GM21390 (cell line): ENCODE data around the gene WIPF2.

Source experiments
- ATAC-seq: cut with Tn5 transposase; IDR thresholded peaks from one replicate; pipeline ENCODE4 v1.9.1; 2021; ENCODE audit not compliant: unreplicated experiment

Gene WIPF2

DNA sequence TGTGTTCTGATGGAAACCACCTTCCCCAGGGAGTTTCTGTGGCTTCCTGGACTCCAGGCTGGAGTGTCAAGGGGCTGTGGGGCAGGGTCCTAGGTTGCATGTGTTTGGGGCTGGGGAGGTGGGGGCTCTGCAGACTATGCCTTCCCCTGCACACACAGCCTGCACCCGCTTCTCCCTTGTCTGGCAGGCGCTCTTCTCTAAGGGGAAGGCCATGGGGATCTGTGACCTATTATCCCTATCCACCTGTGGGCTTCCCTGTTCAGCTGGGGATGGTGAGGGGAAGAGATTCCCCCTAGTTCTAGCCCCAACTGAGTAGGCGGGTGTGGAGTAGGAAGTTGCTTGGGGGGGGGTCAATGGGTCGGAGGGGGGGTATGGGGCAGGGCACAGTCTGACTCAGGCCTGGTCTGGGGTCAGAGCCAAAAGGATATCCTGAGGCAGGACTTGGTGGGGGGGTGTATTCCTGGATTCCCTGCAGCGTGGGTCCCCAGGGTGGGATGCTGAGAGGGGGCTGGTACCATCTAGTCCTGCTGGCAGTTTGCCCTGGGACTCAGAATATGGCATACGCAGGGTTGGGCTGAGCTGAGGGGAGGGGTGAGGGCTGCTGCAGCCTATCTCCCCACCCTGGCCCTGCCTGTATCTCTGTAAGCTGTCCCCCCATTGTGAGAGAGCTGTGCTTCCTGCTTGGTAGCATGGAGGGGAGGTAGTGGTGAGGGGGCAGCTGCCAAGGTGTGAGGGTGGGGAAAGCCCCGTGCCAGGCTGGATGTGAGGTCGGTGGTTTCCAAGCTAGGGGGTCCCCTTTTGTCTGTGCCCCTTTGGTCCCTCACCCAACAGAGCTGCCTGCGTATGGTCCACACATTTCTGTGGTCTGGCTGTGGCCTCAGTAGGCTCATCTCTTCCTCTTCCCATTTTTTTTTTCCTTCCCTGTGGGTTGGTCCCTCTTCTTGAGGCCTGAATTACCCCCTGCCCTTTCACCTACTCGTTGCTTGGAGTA is 104.6 kb downstream of the WIPF2 start:
- peak; percentile 1 for ATAC-seq

DNA sequence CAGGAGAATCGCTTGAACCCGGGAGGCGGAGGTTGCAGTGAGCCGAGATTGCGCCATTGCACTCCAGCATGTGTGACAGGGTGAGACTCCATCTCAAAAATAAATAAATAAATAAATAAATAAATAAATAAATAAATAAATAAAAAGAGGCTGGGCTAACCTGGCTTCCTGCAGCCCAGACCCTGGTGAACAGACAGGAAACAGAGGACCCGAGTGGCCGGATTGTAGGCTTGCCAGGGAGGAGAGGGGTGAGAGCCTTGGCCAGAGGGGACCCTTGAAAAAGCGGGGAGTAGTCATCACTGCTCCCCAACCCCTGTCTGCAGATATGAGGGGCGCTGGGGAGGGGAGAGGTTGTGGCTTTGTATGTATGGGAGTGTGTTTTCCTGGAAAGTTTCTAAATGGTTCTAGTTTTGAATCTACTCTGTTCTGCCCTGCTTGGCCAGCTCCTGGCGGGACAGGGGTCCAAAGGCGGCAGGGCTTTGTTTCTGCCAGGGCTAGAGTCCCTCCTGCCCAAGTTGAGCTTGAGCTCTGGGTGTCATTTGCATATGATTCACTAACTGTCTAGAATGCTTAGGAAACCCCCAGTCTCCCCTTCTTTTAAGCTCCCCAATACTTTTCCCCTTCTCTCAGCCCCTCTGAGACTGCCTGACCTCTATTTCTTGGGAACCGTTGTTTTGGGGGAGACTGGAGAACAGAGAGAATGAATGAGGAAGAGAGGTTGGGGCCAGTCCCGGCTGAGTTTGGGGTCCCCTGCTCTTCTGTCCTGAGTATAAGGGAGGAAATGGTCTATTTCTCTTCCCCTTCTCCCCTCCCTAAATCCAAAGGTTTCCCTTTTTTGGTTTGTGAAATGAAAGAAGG is 106.3 kb downstream of the WIPF2 start:
- ATAC-seq, result no peak

DNA sequence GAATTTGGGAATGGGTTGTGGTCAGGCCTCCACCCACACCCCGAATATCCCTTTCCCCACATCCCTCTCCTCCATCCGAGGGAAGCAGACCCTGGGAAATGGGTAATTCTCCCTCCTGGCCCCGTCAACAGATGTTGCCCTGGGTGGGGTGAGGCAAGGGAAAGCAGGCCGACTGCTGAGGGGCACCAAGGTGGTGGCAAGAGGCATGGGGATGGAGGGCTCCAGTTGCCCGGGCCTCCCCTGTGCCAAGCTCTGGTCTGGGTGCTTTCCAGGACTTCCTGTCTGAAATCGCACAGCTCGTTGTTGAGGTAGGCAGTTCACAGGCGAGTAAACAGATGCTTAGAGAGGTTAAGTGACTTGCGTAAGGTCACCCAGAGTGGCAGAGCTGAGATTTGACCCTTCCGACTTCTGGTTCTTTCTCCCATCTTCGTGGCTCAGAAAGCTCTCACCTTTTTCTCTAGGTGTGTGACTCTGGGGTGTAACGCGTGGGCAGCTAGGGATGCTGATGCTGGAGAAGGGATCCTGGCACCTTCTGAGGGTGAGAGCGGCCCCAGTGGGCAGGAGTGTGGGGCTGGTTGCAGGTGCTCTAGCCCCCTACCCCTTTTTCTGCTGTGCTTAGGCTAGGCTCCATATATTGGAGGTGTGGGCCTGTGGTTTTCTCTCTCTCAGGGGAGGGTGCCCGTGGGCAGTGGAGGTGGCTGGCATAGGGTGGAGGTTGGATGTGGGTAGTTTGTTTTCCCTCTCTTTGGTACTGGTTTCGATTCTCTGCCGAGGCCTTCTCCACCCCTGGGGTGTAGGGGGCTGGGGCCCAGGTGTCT is 107.1 kb downstream of the WIPF2 start:
- ATAC-seq, result no peak

DNA sequence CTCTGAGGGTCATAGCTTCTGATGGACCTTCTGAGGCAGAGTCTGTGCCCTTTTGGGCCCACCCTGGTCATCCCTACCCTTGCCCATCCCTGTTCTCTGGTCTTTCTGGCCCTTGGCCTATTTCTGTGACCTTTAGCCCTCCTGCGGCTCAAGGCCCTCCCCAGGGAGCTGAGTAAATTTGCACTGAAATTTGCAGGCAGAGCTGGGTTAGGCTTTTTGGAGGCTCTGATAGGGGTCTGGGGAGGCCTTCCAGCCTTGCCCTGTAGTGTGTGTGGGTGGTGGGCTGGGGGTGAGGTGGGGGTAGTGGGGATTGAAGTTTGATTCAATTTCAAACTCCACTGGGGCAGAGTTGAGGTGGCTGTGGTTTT is 107.7 kb downstream of the WIPF2 start:
- no peak for ATAC-seq

DNA sequence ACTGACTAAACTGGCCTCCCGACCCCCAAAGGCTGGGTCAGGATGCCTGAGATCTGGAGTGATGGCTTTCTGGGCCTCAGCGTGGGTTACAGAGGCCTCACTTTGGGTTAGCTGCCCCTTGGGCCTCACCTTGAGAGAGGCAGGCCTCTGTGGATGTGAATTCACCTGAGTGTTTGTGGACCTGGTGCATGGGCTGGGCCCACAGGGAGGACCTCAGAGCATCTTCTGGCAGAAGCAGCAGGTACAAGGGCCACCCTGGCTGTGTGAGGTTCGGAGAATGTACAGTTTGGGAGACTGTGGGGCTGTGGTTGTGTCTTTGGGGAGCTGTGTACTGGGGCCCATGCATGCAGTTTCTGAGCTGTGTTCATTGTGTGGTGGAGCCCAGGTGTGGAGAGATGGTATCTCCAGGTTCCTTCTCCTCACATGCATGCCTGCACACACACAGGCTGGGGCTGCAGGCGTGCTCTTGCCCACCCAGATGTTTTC is 108.2 kb downstream of the WIPF2 start:
- no peak for ATAC-seq

DNA sequence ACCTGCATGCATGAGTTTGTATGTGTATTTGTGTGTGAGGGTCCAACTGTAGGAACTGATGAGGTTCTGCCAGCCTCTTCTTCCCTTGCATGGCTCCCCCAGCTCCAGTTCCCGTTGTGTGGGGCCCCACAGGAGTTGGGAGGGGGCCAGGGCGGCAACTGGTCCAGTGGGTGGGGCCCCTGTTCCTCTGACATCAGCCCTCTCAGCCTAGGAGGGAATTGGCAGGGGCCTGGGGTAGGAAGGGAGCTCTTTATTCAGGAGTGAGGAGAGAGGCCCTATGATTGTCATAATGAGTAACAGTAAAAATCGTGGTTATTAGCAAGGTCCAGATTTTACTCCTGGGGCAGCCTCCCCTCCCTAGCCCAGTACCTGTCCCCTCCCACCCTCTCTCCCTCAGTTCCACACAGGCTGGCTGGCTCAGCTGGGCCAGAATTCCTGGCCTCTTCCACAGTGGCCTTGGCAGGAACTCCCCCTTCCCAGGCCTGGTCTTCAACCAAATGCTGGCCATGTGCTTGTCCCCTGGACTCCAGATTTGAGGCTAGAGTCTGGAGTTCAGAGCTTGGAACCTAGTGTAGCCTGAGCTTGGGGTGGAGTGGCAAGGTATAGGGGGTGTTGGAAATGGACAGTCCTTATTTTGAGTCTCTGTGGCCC is 108.8 kb downstream of the WIPF2 start:
- no peak for ATAC-seq

DNA sequence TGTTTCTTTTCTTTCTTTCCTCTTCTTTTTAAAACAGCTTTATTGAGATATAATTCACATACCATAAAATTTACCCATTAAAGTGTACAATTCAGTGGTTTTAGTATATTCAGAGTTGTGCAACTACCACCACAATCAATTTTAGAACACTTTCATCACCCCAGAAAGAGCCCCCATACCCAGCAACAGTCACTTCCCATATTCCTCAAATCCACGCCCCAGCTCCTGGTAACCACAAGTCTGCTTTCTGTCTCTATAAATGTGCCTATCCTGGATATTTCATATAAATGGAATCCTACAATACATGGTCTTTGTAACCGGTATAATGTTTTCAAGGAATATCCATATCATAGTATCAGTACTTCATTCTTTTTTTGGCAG is 109.3 kb downstream of the WIPF2 start:
- ATAC-seq, result no peak

DNA sequence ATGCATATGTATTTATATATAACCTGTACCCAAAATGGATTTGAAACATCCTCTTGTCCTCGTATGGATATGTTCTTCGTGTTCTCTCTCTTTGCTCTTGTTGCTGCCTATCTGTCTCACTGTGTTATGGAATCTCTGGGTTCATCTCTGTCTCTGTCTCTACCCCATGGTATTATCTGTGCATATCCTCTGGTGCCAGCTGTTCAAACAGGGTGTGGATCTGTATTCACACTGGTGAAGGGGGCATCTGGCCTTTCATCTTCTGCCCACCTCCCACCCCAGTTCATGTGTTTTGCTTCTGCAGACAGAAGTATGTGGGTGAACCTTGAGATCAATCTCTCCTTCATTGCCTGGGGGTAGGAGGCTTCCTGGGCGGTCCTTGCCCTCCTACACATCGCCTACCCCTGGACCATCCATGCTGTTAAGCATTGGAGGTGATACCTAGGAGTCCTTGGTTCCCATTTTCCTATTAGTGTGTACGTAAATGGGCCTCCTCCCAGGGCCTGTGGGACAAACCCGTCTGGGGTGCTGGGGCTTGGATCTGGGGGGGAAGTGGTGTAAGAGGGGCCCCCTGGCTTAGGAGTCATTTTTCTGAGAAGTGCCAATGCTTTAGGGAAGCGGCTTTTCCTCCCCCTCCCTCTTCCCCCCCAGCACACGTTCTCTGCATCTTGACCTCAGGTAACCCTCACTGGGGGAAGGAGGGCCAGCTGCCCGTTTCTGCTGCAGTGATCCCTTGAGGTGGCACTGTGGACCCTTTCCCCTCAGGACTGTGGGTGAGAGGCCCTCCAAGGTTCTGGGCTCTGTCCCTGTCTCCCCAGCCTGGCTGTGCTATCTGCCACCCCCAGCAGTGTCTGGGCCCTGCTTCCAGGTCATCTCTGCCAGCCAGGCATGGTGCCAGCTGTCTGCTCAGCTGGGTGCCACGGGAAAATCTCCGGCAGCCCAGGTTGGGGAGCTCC is 111.0 kb downstream of the WIPF2 start:
- ATAC-seq, result no peak

DNA sequence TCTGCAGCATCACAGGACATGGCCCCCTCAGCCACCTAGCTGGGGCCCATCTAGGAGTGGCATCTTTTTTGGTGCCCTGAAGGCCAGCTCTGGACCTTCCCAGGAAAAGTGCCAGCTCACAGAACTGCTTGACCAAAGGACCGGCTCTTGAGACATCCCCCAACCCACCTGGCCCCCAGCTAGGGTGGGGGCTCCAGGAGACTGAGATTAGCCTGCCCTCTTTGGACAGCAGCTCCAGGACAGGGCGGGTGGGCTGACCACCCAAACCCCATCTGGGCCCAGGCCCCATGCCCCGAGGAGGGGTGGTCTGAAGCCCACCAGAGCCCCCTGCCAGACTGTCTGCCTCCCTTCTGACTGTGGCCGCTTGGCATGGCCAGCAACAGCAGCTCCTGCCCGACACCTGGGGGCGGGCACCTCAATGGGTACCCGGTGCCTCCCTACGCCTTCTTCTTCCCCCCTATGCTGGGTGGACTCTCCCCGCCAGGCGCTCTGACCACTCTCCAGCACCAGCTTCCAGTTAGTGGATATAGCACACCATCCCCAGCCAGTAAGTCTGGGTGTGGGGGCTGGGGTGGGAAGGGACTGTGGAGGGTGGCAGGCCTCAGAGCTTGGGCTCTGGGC is 111.9 kb downstream of the WIPF2 start:
- no peak for ATAC-seq

DNA sequence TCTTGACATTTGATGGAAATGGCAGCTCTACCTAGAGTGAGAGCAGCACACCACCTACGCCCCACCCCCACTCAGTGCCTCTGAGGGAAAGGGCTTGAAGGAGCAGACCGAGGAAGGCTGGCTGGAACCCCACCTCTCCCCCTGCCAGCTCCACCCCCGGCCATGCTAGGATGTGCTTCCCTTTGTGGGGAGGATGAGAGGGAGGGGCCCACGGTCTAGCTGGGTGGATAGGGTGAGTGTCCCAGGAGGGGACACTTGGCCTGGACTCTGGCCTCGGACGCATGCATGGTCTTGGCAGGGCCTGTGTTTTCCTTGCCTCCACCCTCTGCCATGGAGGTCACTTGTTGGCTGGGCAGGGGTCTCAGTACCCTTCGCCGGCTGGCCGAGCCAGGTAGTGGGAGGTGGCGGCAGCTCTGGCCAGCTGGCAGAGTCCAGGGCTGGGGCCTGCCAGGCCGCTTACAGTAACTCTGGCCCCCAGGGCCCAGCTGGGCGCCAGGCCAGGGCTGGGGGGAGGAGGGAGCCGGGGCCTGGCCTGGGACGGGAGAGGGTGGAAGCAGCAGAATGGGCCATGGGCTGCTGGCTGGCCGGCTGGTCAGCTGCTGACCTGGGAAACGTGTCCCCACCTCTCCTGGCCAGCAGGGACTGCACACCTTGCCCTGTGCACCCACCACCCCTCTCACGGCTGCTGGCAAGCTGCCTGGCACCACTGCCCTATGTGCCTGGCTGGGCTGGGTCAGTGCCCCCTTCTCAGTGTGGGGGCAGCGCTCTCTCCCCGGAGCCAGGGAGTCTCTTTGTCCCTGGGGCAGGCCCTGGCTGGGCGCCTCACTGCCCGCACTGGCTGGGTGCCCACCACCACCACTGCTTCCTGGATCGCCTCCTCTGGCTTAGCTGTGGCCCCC is 112.9 kb downstream of the WIPF2 start:
- ATAC-seq, result no peak
